GF-D8 (cell line): ENCODE results near the gene HSD17B14.
"Not testable (repeated sequence)": the region's sequence is repeated elsewhere in the genome, so short reads cannot be mapped to it uniquely, and the experiment has no call there.

Experiments
- DNase-seq: peaks from one replicate; lab custom pipeline; 2025; lab: John Stamatoyannopoulos, UW

HSD17B14 gene

DNA sequence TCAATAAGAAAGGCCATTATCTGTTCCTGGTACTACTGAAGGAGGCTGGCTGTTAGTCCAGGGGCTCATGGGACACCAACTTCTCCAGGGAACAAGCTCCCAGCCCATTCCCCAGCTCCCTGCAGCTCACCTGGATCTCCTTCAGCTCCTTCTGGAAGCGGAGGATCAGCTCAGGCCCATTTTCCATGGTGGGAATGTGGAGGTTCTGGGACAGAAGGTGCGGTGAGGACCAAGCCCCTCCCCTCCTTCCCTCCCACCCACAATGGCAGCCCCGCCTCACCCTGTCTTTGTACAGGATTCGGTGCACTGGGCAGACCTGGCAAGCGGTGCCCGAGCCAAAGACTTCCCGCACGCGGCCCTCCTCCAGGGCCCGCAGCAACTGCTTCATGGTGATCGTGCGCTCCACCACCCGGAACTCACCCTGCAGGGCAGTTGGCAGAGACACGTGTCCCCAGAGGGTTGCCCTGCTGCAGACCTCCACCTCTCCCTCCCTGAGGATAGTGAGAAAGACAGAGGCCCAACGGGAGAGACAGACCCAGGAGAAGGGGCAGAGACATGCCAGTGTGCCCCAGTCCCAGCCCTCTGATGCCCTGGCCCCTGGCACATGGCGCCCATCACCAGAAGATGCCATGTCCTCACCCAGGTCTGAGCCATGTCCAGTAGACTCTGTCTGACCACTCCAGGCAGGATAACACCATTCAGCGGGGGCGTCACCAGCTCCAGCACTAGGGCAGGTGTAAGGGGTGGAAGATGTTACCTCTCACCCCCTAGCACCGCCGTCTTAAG lies 39.8 kb downstream of the HSD17B14 start:
- DNase-seq: no peak

DNA sequence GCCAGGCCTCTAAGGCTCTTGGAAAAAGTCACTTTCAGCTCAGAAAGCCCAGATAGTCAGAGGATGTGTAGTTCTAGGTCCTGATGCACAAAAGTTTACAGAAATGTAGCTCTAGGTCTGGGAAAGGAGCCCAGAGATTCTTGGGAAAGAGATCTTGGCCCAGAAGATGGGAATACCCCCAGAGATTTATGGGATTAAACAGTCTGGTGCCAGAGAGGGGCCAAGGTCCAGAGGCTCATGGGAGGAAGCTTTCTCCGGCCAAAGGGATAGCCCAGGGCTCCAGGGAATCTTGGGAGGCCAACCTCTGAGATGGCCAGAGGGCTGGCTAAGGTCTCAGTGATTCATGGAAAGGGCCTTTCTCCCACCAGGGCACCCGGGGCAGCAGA lies 40.6 kb downstream of the HSD17B14 start:
- DNase-seq: no peak

DNA sequence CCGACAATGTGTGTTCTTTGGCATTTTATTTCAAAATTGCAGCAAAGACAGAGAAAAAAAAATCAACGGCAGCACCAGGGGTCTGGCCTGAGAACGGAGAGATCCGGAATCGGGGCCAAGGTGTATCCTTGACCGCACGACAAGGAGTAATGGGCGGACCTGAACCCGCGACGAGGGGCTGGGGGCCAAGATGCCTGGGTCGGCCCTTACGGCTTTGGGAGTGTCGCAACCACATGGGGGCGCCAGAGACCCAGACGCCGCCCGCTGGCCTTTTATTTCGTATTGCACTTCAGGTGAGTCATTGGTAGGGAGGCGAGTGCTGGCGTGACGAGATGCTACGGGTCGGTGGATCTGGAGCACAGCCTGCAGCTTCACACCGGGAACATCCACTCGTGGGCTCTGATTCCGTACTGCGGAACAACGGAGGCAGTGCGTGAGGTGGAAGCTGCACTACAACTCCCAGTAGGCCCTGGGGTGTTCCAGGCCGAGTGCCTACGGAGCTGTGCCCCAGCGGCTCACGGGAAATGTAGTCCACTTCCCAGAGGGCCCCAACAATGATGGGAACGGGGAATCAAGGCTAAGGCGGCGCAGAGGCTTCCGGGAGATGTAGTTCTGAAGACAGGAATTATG lies 41.1 kb downstream of the HSD17B14 start:
- DNase-seq: peak; percentile 48

DNA sequence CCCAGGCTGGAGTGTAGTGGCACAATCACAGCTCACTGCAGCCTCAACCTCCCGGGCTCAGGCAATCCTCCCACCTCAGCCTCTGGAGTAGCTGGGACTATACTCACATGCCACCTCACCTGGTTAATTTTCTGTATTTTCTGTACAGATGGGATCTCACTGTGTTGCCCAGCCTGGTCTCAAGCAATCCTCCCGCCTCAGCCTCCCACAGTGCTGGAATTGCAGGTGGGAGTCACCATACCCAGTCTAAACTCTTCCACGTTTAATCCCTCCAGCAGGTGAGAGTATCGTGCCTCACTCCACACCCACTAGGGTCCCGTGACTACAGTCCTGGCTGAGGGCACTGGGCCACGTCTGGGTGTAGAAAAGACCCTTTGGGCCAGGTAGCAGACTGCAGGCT lies 42.0 kb downstream of the HSD17B14 start:
- DNase-seq: no peak

DNA sequence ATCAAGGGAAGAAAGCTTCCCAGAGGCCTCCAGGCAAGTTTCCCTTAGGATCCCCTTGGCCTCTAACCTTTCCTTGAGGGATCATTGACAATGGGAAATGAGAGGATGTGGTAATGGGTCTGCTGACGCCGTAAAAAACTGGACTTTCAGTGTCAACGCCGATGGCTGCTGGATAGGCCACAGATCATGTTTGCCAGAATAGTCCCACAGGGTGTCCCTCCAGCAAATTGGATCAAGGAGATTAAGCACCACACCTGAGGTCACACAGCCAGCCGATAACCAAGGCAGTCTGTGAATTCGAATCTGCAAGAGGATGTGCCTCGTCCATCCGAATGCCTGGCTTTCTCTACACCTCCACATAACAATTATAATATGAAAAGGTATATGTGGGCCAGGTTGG lies 43.0 kb downstream of the HSD17B14 start:
- no peak for DNase-seq

DNA sequence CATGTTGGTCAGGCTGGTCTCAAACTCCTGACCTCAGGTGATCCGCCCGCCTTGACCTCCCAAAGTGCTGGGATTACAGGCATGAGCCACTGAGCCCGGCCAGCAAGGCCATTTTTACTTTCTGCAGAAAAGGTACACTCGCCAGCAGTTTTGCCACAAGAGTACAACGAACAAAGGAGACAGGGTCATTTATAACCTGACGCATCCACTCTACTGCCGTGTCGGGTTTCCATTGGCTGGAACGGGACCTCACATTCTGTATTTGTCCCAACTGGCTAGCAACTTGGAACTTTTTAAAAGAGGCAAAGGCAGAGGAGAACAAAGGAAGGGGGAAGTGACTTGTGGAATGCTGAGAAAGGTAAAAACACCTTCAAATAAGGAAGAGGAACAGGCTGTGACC lies 49.0 kb downstream of the HSD17B14 start:
- DNase-seq: not testable (repeated sequence)

DNA sequence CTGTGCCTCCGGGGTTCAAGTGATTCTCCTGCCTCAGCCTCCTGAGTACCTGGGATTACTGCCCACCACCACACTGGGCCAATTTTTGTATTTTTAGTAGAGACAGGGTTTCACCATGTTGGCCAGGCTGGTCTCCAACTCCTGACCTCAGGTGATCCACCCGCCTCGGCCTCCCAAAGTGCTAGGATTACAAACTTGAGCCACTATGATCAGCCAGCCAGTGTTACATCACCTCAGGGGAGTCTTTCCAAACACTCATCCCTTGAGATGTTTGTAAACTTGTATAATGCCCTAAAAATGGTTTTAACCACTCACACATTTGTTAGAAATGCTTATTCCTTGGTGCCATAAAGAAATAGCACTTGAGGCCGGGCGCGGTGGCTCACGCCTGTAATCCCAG lies 49.9 kb downstream of the HSD17B14 start:
- DNase-seq: not testable (repeated sequence)

DNA sequence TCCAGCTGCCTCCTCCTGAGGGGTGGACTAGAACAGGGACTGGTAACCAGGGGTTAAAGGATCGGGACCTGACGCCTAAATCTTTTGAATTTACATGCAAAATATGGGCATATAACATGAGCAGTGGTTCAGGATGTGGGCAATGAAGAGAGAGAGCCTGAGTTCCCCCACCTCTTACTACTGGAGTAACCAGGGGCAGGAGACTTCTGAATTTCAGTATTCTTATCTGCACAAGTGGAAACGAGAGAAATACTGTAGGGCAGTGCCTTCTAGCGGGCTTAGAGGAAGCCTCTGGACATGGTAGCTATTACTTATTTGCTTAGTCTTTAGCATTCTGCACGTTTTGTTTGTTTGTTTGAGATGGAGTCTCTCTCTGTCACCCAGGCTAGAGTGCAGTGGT lies 51.8 kb downstream of the HSD17B14 start:
- no peak for DNase-seq

DNA sequence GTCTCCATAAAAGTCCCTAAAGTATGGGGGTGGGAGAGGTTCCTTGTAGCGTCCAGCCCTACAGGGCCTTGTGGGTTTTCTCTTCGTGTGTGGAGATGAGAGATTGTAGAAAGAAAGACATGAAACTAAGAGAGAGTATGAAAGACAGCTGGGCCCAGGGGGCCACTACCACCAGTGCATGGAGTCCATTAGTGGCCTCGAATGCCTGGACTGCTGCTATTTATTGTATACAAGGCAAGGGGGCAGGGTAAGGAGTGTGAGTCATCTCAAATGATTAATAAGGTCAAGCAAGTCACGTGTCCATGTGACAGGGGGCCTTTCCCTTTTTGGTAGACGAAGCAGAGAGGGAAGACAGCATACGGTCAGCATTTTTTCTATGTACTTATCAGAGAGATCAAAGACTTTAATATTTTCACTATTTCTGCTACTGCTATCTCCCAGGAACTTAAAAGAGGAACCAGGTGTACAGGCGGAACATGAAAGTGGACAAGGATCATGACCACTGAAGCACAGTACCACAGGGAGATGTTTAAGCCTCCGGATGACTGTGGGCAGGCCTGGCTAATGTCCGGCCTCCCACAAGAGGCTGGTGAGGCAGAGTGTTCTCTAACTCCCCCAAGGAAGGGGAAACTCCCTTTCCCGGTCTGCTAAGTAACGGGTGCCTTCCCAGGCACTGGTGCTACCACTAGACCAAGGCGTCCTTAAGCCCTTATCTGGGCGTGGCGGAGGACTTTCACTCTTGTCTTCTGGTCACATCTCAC lies 55.5 kb downstream of the HSD17B14 start:
- no peak for DNase-seq

DNA sequence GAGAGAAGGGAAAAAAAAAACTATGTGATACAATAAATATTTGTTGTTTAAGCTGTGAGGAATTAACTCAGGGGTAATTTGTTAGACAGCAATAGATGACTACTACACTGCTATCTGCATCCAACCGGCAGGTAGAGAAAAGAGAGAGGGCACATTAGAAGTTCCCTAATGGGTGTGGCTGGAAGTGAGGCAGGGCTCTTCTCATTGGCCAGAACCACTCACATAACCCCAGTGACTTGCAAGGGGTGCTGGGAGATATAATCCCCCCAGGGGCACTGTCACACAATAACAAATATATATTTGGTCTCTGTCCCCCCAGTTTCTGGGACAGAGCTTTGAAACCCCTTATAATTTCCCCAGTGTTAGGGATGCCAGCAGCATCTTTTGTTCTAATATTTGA lies 56.7 kb downstream of the HSD17B14 start:
- DNase-seq: no peak

DNA sequence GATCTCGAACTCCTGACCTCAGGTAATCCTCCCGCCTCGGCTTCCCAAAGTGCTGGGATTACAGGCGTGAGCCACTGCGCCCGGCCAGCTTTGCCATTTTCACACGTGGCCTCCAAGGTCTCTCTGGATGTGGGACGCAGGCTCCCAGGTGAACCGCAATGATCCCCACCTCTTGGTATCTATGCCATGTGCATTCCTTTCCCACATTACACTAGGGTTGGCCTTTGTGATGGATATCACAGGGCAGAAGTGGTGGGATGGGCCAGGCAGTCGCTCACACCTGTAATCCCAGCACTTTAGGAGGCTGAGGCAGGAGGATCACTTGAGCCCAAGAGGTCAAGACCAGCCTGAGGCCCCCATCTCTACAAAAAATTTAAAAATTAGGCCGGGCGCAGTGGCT lies 58.6 kb downstream of the HSD17B14 start:
- no peak for DNase-seq

DNA sequence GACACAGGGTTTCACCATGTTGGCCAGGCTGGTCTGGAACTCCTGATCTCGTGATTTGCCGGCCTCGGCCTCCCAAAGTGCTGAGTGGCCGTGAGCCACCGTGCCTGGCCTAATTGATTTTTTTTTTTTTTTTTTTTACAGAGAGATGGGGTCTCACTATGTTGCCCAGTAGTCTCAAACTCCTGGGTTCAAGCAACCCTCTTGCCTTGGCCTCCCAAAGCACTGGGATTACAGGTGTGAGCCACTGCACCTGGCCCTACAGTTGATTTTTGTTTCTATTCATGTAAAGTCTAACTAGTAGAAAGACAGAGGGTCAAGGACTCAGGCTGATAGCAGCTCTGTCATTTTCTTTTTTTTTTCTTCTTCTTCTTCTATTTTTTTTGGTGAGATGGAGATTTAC lies 59.2 kb downstream of the HSD17B14 start:
- DNase-seq: no peak

DNA sequence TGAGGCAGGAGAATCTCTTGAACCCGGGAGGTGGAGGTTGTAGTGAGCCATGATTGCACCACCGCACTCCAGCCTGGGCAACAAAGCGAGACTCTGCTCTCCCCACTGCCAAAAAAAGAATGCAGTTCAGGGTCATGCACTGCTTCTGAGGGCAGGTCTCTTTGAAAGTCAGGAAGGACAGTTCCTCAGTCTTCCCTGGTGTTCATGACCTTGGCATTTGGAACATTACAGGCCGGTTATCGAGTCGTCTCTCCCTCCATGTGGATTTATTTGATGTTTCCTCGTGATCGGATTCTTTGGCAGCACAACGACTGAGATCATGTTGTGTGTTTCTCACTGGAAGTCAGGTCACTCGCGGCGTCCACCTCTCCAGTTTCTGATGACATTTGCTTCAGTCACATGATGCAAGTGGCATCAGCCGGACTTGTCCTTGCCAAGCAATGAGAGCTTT lies 63.8 kb downstream of the HSD17B14 start:
- DNase-seq: no peak

DNA sequence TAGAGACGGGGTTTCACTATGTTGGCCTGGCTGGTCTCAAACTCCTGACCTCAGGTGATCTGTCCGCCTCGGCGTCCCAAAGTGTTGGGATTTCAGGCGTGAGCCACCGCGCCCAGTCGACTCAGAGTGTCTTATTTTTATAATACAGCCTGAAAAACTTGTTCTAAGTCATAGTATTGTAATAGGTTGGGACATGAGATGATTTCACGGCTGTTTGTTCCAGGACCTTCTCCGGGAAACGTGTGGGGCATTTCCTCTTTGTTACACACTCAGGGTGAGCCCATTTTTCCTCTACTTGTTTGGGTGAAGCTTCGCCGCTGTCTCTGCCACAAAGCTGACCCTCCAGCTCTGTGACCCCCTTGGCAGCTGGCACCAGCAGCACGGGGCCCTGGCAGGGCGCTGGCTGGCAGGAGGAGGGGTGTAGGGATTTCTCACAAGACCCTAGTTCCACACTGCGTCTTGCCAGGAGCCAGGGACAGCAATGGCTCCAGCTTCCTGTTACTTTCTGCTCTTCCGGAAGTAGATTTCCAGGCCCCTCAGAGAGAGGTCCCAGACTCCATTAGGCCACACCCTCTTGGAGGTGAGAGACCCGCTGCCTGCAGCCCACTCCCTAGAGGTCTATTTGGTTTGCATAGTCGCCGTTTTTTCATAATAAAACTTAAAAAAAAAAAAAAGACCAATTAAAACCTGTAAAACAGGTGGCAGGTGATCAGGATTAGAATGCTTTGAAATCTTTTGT lies 65.4 kb downstream of the HSD17B14 start:
- no peak for DNase-seq

DNA sequence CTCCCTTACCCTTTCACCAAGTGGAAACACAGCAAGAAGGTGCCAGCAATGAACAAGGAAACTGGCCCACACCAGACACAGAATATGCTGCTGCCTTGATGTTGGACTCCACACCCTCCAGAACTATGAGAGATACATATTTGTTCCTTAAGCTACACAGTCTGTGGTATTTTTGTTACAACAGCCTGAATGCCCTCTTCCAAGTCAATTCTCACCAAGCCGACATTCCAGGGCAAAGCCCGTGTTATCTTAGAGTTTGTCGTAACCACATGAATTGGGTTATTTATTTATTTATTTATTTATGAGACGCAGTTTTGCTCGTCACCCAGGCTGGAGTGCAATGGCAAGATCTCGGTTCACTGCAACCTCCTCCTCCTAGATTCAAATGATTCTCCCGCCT lies 66.0 kb downstream of the HSD17B14 start:
- no peak for DNase-seq

DNA sequence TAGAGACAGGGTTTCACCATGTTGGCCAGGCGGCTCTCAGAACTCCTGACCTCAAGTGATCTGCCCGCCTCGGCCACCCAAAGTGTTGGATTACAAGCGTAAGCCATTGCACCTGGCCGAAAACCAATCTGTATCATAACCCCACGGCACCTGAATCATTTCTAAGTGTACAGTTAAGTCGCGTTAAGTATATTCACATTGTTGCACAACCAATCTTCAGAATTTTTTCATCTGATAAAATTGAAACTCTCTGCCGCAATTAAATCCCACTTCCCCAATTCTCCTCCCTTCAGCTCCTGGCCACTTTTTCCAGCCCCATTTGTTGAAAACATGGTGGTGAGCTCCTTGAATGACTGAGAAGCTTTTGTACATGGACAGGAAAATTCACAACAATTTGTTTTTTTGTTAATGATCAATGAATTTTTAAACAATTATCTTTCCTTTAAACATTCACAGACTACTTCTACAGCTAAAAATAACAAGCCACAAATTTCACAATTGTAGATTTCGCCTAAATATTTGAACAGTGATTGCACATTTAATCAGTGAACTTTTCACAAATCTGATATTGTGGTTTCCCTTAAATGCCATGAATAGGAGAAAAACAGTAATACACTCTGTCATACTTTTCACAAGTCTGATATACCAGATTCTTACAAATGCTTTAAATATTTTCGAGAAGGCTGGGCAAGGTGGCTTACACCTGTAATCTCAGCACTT lies 67.1 kb downstream of the HSD17B14 start:
- peak; percentile 14 for DNase-seq

DNA sequence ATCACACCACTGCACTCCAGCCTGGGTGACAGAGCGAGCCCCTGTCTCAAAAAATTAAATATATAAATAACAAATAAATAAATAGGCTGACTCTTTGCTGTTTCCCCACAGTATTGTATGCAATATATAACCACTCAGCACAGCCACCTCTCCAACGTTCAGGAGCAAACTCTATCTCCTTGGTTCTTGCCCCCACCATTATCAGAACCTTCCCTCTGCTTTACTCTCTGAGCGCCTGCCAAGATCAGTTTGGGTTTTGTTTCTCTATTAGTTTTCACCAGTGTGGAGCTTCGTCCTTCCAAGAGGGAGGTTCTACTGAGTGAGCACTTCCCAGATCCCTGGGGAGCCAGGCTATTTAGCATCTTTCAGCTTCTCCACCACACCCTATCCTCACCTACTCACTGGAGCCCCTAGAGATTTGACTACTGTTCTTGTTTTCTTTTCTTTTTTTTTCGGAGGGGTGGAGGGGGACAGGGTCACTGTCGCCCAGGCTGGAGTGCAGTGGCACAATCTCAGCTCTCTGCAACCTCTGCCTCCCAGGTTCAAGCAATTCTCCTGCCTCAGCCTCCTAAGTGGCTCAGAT lies 68.0 kb downstream of the HSD17B14 start:
- not testable (repeated sequence) for DNase-seq

DNA sequence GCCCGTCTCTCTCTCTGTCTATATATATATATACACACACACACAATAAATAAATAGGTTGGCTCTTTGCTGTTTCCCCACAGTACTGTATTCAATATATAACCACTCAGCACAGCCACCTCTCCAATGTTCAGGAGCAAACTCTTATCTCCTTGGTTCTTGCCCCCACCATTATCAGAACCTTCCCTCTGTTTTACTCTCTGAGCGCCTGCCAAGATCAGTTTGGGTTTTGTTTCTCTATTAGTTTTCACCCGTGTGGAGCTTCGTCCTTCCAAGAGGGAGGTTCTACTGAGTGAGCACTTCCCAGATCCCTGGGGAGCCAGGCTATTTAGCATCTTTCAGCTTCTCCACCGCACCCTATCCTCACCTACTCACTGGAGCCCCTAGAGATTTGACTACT lies 70.5 kb downstream of the HSD17B14 start:
- not testable (repeated sequence) for DNase-seq
